Measurements from ENCODE around the gene ZFYVE21.

Gene ZFYVE21

DNA sequence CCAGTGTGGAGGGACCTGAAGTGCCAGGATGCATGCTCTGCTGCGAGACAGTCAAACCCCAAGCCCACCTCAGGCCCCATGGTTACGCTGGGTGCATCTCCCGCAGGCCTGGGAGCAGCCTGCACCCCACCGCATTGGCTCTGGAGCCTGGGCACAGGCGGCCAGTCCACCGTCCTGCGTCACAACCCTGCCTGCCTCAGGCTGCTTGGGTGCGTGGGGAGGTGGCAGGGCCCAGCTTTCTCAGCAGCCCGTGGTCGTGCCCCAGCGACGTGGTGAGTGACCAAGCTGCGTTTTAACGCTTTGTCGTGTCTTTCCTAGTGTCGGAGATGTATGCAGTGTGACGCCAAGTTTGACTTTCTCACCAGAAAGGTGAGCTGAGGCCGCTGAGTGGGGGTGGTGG is 10.9 kb downstream of the ZFYVE21 start:
- no peak for DNase-seq

GRCh38 chr14:103727313-103727980 is 11.8 kb downstream of the ZFYVE21 start:
- no peak for DNase-seq

DNA sequence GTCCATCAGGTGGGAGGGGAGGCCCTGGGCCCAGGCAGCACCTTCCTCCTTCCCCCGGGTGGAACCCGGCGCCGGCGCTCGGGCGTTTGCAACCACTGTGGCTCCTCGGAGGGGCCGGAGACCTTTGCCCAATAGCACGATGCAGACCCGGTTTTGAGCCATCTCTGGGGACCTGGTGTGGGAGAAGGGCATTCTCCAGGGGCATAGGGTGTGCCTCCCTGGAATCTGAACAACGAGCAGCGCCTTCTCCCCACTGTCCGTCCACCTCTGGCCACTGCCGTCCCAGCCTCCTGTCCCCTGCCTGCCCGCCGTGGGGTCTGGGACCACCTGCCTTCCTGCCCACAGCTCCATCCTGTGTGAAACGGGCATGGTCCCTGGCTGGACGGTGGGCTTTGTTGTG is 12.5 kb downstream of the ZFYVE21 start:
- no peak for DNase-seq

DNA sequence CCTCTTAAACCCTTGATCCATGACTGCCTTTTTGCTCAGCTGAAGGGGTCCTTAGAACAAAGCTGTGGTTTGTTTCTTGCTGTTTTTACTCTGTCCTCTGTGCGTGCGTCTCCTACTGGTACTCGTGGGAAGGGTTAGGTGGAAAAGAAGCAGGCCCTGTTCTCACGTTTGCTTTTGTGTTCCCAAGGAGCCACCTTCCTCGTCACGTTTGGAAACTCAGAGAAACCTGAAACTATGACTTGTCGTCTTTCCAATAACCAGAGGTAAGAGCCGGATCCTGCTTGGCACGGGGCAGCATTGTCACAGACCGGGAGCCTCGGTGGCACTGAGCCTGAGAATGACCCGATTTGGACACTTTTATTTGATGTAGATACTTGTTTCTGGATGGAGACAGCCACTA is 13.1 kb downstream of the ZFYVE21 start:
- DNase-seq = no peak

GRCh38 chr14:103729496-103730448 is 14.2 kb downstream of the ZFYVE21 start:
- no peak for DNase-seq

- no peak for DNase-seq
Measured at GRCh38 chr14:103730490-103731035, 15.0 kb downstream of the ZFYVE21 start.

DNA sequence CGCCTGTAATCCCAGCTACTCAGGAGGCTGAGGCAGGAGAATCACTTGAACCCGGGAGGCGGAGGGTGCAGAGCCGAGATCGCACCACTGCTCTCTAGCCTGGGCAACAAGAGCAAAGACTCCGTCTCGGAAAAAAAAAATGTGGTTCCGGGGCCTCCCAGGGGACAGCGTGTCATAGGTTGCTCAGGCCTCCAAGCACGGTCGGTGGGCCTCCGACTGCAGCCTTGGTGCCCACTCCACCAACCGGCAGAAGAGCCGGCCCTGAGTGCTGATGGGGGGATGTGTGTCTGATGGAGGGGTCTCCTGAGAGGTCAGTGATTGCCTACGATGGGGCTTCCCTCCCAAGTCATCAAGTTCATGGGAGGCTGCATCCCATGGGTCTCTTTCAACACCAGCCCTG is 15.9 kb downstream of the ZFYVE21 start:
- DNase-seq = no peak

DNA sequence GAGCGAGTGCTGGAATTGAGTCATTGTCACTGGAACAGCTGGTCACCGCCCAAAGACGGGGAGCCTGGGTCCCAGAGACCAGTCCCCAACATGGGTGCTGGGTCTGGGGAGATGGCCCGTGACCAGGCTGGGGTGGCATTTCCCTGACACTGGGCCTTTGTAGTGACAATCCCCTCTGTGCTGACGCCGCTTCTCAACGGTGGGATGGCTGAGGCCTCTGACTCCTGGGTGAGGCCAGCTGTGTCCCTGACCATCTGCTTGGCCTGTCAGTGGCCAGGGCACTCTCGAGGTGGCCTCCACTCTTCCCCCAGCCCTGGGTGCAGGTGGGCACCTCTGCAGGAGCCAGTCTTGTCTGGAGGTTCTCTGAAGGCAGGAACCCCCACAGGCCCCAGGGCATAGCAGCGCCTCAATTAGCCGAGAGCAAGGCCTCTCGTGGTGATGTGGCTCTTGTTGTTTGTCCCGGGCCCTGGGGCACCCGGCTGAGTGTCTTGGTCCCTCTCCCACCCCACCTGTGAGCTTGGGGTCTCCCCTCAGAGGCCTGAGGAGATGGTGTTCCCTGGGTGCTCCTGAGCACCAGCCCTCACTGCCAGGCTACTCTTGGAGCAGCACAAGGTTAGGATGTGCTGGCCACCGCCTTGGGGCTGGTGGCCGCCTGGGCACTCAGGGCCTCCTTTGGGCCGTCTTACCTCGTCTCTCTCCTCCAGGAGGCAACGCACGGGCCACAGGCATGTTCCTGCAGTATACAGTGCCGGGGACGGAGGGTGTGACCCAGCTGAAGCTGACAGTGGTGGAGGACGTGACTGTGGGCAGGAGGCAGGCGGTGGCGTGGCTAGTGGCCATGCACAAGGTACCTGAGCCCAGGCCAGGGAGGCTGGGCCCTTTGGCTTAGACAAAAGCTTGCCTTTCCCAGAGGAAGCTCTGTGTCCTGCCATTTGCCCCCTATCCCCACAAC is 16.6 kb downstream of the ZFYVE21 start:
- DNase-seq = no peak

DNA sequence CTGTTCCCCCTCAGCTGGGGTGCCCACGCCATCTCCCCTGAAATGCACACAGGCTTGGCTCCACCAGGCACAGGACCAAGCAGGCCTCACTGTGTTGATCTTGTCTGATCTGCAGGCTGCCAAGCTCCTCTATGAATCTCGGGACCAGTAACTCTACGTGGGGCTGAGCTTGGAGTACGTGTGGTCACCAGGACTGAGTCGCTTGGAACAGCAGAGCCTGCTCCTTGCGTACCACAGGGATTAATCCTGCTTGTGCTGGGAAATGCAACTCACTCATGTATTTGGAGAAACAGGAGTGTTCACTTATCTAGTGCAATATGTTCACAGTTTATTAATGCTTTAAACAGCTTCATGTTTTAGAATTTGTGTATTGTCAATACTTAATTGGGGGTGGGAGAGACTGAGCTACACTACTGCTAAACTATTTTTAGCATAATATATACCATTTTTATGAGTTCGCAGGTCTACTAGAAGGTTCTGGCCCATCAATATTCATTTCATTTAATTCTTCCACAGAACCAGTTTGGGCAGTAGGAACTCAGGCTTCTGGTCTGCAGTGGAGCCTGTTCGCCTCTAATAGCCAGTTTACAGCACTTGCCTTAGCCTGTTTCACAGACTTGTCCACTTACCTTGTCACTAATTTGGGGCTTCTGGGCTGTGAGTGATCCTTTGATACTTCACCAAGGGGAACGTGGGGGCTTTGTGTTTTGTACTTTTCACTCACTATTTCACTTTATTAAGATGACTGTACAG is 17.4 kb downstream of the ZFYVE21 start:
- no peak for DNase-seq

- no peak for DNase-seq
Measured at GRCh38 chr14:103733651-103734050, 18.0 kb downstream of the ZFYVE21 start.

DNA sequence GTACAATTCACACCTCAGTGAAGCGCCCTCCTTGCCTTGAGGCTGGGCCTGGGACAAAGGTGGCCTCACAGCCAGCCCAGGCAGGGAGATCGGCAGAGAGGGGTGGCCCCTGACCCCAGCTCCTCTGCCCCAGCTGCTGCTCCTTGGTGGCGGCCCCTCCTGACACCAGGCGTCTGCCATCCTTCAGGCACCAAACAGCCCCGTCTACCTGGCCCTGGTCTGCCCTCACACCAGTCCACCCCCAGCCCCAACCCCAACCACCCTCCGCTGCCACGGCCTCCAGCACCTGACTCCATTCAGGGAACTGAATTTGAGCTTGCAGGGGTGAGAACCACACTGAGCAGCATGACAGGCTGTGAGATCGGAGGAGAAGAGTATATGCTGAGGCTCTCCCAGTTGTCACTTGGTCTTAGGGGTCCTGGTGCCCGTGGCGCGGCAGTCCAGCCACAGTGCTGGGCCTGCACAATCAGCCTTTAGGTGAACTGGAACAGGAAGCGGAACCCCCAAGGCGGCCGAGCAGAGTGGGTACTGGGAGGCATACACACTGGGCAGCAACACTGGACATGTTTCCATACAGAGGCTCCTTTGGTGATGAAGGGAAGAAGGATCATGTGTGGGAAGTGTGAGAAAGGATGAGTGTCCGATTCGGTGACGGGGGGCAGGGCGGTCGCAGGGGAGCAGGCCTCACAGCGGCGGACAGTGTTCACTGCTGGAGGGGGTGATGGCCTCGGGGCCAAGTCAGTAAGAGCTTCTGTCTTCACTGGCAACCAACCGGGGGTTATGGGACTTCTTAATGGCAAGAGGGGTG is 18.7 kb downstream of the ZFYVE21 start:
- no peak for DNase-seq

GRCh38 chr14:103735022-103735421 is 19.4 kb downstream of the ZFYVE21 start:
- no peak for DNase-seq

GRCh38 chr14:103735439-103735814 is 19.8 kb downstream of the ZFYVE21 start:
- no peak for DNase-seq

DNA sequence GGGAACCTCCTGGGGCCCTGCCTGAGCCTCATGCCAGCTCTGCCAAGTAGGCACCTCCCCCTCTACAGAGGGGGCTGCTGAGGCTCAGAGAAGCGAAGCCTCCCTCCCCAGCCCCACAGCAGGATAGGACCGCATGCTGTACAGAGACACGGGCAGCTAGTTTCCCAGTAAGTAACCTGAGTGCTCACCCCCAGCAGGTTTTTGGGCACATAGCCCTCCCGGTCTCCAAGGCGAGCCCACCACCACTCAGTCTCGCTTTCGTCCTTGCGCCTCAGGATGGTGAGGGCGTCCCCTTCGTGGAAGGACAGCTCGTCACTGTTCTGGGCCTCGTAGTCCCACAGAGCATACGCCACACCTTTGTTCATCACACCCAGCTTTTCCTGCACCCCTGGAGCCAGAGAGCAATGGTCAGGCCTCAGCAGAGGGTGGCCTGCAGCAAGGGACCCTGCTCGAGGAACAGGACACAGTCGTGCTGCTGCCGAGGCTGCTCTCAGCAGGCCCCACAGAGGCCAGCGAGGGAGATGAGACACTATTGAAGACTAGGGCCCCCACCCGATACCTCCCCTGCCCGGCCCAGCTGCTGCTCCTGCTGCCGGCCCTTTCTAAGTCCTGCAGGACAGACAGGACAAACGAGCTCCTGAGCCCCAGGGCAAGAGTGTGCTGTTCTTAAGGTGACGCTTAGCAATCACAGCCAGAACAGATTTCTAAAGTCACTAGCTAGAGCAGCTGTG is 20.4 kb downstream of the ZFYVE21 start:
- DNase-seq = no peak

DNA sequence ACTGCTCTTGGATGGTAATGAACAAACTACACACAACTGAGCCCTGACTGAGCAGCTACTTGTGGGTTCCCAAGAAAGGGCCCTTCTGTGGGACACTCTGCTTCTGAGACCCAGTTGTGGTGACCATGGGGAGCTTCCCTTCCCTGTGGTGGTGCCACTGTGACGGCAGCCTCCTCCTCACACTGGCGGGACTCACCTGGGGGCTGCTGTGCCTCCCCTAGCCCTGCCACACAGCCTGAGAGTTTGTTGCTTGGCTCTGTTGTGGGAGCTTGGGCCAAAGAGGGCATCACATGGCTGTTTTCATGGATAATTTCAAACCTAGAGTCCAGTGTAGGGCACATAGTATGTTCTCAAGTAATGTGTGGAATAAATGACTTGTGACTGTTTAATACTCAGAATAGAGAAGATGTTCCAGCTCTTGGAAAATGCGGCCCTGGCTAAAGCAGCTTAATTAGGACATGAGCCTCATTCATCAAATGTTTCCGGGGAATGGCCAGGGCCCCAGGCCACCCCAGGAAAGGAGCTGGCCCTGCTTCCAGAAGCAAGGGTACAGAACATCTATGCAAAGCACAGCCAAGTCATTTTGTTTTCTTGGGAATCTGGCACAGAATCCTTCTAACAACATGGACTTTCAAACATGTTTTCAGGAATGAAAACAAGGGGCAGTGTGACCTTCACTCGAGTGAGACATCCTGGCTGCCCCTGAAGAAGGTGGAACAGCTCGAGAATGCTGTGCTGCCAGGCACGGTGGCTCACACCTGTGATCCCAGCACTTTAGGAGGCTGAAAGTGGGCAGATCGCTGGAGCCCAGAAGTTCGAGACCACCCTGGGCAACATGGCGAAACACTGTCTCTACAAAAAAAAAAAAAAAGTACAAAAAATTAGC is 21.2 kb downstream of the ZFYVE21 start:
- no peak for DNase-seq

DNA sequence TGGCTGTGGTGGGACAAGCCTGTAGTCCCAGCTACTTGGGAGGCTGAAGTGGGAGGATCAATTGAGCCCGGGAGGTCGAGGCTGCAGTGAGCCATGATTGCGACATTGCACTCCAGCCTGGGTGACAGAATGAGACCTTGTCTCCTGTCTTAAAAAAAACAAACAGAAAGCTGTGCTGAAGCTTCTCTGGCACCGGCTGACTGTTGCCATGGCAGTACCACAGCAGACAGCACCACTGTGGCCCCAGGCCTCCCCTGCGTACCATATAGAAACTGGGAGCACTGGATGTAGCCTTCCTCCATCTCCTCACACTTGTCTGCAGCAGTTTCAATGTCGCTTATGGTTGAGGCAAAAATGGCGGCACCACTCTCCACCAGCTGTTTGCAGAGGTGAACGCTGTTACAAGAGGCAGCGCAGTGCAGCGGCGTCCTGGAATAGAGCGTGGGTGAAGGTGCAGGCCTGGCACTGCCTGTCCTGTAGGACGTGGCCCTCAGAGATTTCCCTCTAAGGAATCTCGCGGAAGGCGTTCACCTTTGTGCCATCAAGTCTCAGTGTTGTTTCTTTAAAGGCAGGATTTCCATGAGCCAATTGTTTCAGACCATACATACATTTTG is 21.9 kb downstream of the ZFYVE21 start:
- no peak for DNase-seq

- no peak for DNase-seq
Measured at GRCh38 chr14:103738166-103738565, 22.6 kb downstream of the ZFYVE21 start.

- no peak for DNase-seq
Measured at GRCh38 chr14:103738701-103739451, 23.3 kb downstream of the ZFYVE21 start.

All from NCI-H524 (cell line).